Epithelial cell of proximal tubule (primary cell): ENCODE measurements around the gene TBK1. TPM values are rescaled to one million over a fixed set of nuclear protein-coding genes. Genes with fewer than 3 reads are reported as not detected.
A peak's percentile ranks its signal among the peaks of the same experiment; 100 is the strongest.

Experiments used
- DNase-seq: peaks from one replicate; pipeline ENCODE4 v3.0.0-alpha.2; 2011; ENCODE audit warnings: low read depth
- H3K4me3 ChIP-seq: 2 replicates; pipeline ENCODE4 v1.5.1; 2011; ENCODE audit warnings: low read depth, mild to moderate bottlenecking, low read length
- total RNA-seq: library from RNA; depleted of rRNA; stranded (reverse); fragments of >200 nt; gene quantifications from 2 replicates; pipeline ENCODE4 v1.2.3, GENCODE V29; 2015
- TF ChIP-seq, protein P1 (sequence below): conservative IDR thresholded peaks from 2 replicates; pipeline ENCODE4 v1.5.1; 2012; ENCODE audit warnings: low read depth, mild to moderate bottlenecking, low read length

Gene TBK1
- total RNA-seq, 1 donor from 2014 or later = 16.7 TPM

DNA sequence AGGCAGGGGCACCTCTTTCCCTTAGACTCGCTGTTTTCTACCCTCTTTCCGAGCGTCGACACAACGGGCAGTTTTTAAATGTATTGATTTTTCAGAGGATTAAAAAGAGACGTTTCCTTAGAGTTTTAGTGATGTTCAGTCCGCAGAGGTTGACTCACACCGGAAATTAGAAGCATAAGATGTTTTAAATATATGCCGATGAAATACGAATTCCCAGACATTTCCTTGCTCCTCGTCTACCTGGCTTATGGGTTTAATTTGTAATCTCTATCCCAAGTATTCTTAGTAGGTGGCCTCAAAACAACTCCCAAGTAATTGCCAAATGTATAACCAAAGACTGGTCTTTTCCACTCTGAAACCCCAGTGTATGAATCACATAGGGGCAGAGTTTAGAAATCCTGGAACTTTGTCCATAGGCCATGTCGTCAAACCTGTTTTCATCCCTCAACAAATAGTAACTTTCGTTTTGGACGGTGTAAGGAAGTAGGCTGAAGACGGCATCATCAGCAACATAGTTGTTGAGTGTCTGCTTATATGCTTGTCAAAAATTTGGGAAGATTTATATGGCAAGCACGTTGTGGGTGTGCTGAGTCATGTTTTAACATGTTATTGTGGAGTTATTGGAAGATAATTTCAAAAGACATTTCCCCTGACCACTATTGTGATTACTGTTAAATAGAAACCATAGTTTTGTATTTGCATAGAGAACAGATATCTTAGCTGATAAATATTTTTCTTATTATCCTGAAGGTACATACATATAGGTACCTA, 824 bp downstream of the TBK1 start:
- H3K4me3 ChIP-seq = peak overlapping the region; percentile 94
- TF ChIP-seq, protein P1, sequence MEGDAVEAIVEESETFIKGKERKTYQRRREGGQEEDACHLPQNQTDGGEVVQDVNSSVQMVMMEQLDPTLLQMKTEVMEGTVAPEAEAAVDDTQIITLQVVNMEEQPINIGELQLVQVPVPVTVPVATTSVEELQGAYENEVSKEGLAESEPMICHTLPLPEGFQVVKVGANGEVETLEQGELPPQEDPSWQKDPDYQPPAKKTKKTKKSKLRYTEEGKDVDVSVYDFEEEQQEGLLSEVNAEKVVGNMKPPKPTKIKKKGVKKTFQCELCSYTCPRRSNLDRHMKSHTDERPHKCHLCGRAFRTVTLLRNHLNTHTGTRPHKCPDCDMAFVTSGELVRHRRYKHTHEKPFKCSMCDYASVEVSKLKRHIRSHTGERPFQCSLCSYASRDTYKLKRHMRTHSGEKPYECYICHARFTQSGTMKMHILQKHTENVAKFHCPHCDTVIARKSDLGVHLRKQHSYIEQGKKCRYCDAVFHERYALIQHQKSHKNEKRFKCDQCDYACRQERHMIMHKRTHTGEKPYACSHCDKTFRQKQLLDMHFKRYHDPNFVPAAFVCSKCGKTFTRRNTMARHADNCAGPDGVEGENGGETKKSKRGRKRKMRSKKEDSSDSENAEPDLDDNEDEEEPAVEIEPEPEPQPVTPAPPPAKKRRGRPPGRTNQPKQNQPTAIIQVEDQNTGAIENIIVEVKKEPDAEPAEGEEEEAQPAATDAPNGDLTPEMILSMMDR = no peak
- peak; percentile 63 for DNase-seq

GRCh38 chr12:64455506-64455905, 3.6 kb downstream of the TBK1 start:
- TF ChIP-seq, protein P1 = no peak

DNA sequence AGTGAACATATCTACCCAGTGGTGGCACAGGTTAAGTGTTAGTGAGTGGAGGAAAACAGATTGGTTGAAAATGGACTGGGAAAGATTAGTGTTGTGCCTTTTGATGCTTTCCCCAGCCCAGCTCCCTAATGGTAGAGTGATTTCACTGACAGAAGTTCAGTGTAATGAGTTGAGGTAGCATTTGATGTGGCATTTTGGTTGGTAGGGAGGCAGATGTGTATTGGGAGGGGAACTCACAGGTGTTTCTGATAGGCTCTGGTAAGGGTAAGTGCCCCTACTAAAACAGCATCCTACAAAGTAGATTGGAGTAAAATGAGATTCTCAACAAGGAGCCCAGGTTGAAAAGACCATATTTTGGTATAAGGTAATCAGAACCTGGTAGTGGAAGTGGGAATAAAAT, 4.2 kb downstream of the TBK1 start:
- TF ChIP-seq, protein P1 = no peak
- DNase-seq = no peak
- no peak overlapping the region for H3K4me3 ChIP-seq

More at GRCh38 chr12:64455506-64455905, 3.6 kb downstream of the TBK1 start:
- no peak overlapping the region for H3K4me3 ChIP-seq
- DNase-seq = no peak

DNA sequence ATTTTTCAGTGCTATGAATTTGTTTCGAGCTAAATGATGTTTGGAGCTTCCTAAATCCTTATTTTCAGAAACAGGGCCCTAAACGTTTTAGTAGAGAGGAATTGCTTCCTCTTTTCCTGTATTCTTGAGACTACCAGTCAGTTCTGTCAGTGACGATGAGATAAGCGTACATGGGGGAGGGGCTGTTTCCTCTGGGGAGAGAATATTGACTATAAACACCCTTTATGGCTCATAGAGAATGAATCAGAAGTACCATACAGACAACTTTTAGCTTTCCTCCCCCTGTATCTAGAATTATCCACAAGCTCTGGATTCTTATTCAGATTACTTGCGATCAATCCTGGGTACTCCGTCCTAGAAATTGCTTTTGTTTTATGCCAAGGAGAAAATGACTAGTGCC, 5.1 kb downstream of the TBK1 start:
- no peak for DNase-seq

GRCh38 chr12:64457466-64457865, 5.5 kb downstream of the TBK1 start:
- no peak for DNase-seq

More for the DNA sequence above, 5.1 kb downstream of the TBK1 start:
- TF ChIP-seq, protein P1 = no peak
- H3K4me3 ChIP-seq = no peak overlapping the region

DNA sequence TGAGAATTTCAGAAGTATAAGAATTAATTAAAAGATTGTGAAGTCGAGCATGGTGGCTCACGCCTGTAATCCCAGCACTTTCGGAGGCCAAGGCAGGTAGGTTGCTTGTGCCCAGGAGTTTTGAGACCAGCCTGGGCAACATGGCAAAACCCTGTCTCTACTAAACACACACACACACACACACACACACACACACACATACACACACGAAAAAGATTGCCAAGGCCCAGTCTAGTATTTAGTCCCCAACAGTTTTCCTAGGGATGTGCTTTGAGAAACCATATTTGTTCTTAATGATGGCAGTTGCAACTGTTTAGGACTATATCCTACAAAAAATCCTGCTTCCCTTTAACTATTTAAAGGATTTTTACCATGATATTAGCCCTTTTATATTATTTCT, 6.0 kb downstream of the TBK1 start:
- H3K4me3 ChIP-seq = no peak overlapping the region
- DNase-seq = no peak
- TF ChIP-seq, protein P1 = no peak

More at GRCh38 chr12:64457466-64457865, 5.5 kb downstream of the TBK1 start:
- H3K4me3 ChIP-seq = no peak overlapping the region
- TF ChIP-seq, protein P1 = no peak
